Osteocyte (in vitro differentiated cells): ENCODE results near the gene PXK. TPM values are rescaled to one million over a fixed set of nuclear protein-coding genes. Genes with fewer than 3 reads are reported as not detected.
A peak's percentile ranks its signal among the peaks of the same experiment; 100 is the strongest.

ENCODE experiments used
- DNase-seq: peaks from one replicate; pipeline ENCODE4 v3.0.0; 2021; ENCODE audit warnings: mixed read lengths; ENCODE audit not compliant: unreplicated experiment; ENCODE audit errors: extremely low spot score
- H3K27ac Mint-ChIP-seq: one replicate; pipeline ENCODE4 v1.8.0; 2021; ENCODE audit warnings: mild to moderate bottlenecking, mixed read lengths; ENCODE audit not compliant: unreplicated experiment
- H3K27me3 Mint-ChIP-seq: one replicate; pipeline ENCODE4 v1.8.0; 2021; ENCODE audit warnings: mixed read lengths; ENCODE audit not compliant: unreplicated experiment
- H3K36me3 Mint-ChIP-seq: one replicate; pipeline ENCODE4 v1.8.0; 2021; ENCODE audit warnings: mixed read lengths; ENCODE audit not compliant: unreplicated experiment
- H3K4me1 Mint-ChIP-seq: one replicate; pipeline ENCODE4 v1.8.0; 2021; ENCODE audit warnings: mixed read lengths; ENCODE audit not compliant: unreplicated experiment
- H3K4me3 Mint-ChIP-seq: one replicate; pipeline ENCODE4 v1.8.0; 2021; ENCODE audit warnings: mild to moderate bottlenecking, moderate library complexity, mixed read lengths; ENCODE audit not compliant: unreplicated experiment
- H3K9me3 Mint-ChIP-seq: one replicate; pipeline ENCODE4 v1.8.0; 2021; ENCODE audit warnings: mixed read lengths; ENCODE audit not compliant: unreplicated experiment
- CTCF ChIP-seq: fragments of 200-600 bp; sonication (generic); IDR thresholded peaks from 2 replicates; pipeline ENCODE4 v1.5.0; 2021; ENCODE audit warnings: antibody characterized with exemption, mild to moderate bottlenecking, moderate library complexity
- total RNA-seq: library from RNA; stranded (reverse); gene quantifications from 2 replicates; pipeline ENCODE4 v1.2.1, GENCODE V29; 2021

The PXK gene
- total RNA-seq, 1 donor from 2014 or later = 39.1 TPM

- TF ChIP-seq CTCF = no peak
- Mint-ChIP-seq H3K36me3 (peaks cover 19% of the 10 kb centered on the region), H3K27ac (no peak overlapping the region), H3K4me3 (peak overlapping the region; percentile 6), H3K4me1 (peaks cover 27% of the 10 kb centered on the region), H3K9me3 (no peaks in the 10 kb centered on the region), H3K27me3 (no peaks in the 10 kb centered on the region)
- no peak for DNase-seq
These were observed 24.0 kb upstream of the PXK start for GRCh38 chr3:58308728-58309127.

GRCh38 chr3:58317811-58318210 lies 14.9 kb upstream of the PXK start:
- no peak for DNase-seq
- Mint-ChIP-seq H3K27me3 (no peaks in the 10 kb centered on the region), H3K4me3 (no peak overlapping the region), H3K27ac (no peak overlapping the region), H3K4me1 (no peaks in the 10 kb centered on the region), H3K9me3 (no peaks in the 10 kb centered on the region), H3K36me3 (peaks cover 40% of the 10 kb centered on the region)
- TF ChIP-seq CTCF = no peak

- TF ChIP-seq CTCF = no peak
- Mint-ChIP-seq H3K36me3 (peaks cover 20% of the 10 kb centered on the region), H3K9me3 (no peaks in the 10 kb centered on the region), H3K4me1 (peaks cover 23% of the 10 kb centered on the region), H3K27me3 (no peaks in the 10 kb centered on the region), H3K27ac (no peak overlapping the region), H3K4me3 (no peak overlapping the region)
- no peak for DNase-seq
These were observed 10.9 kb upstream of the PXK start for GRCh38 chr3:58321791-58322190.

GRCh38 chr3:58322793-58323192 lies 9.9 kb upstream of the PXK start:
- peaks cover 23% of the 10 kb centered on the region for H3K4me1 Mint-ChIP-seq
- no peak overlapping the region for H3K4me3 Mint-ChIP-seq
- peaks cover 12% of the 10 kb centered on the region for H3K36me3 Mint-ChIP-seq
- no peak for DNase-seq
- H3K9me3 Mint-ChIP-seq = no peaks in the 10 kb centered on the region
- no peak overlapping the region for H3K27ac Mint-ChIP-seq
- TF ChIP-seq CTCF = no peak
- H3K27me3 Mint-ChIP-seq = no peaks in the 10 kb centered on the region

- TF ChIP-seq CTCF = no peak
- Mint-ChIP-seq H3K27me3 (no peaks in the 10 kb centered on the region), H3K4me1 (peaks cover 23% of the 10 kb centered on the region), H3K9me3 (no peaks in the 10 kb centered on the region), H3K4me3 (no peak overlapping the region), H3K36me3 (peaks cover 5% of the 10 kb centered on the region), H3K27ac (peak overlapping the region; percentile 28)
- no peak for DNase-seq
These were observed 8.9 kb upstream of the PXK start for GRCh38 chr3:58323529-58324390.
